ENCODE measurements around the gene TNFAIP8. TPM values are rescaled to one million over a fixed set of nuclear protein-coding genes. Genes with fewer than 3 reads are reported as not detected.

TNFAIP8 gene
- total and polyA plus RNA-seq, 2 of the 13 experiments (the other 11 are each of a cell fraction or from before 2014, with no cell fraction given): 6.4 to 11.2 TPM

- POLR2A ChIA-PET: no interaction called here
- H3K27me3 ChIP-seq (ENCODE audit: control insufficient read depth in 1 of 2, insufficient read depth in 2 of 2, low read length in 2 of 2): peaks cover 0 to 3% of the 10 kb centered on the region in 2 experiments; a peak in 2 of 5 replicates
Observed at GRCh38 chr5:119420169-119420568, 64.3 kb downstream of the TNFAIP8 start.

GRCh38 chr5:119426057-119426456 lies 70.2 kb downstream of the TNFAIP8 start:
- BruUV-seq (replicated peaks): no TSS peak
- no peak for ATAC-seq
- TF ChIP-seq NR2C2 (CRISPR knock-in tag; IDR thresholded peaks at IDR 0.05; ENCODE audit: borderline replicate concordance) (no peak), PHF21A (CRISPR knock-in tag; IDR thresholded peaks at IDR 0.05) (no peak), ZNF776 (CRISPR knock-in tag; IDR thresholded peaks at IDR 0.05) (no peak), ZNF432 (CRISPR knock-in tag; IDR thresholded peaks at IDR 0.05; ENCODE audit: borderline replicate concordance) (no peak), MIER3 (CRISPR knock-in tag; IDR thresholded peaks at IDR 0.05; ENCODE audit: borderline replicate concordance) (no peak), ZNF572 (CRISPR knock-in tag; IDR thresholded peaks at IDR 0.05) (no peak), ETV6 (CRISPR knock-in tag; conservative IDR thresholded peaks at IDR 0.05) (no peak), HDAC1 (CRISPR knock-in tag; IDR thresholded peaks at IDR 0.05) (no peak), SCMH1 (CRISPR knock-in tag; IDR thresholded peaks at IDR 0.05; ENCODE audit: borderline replicate concordance) (no peak), ZNF329 (CRISPR knock-in tag; IDR thresholded peaks at IDR 0.05; ENCODE audit: low read depth) (no peak), MTF1 (CRISPR knock-in tag; IDR thresholded peaks at IDR 0.05) (no peak), AKAP8 (CRISPR knock-in tag; IDR thresholded peaks at IDR 0.05) (no peak), HCFC1 (IDR thresholded peaks at IDR 0.05; ENCODE audit: low read depth, low read length) (no peak), FOXP1 (IDR thresholded peaks at IDR 0.05) (no peak), FOXP1 (CRISPR knock-in tag; IDR thresholded peaks at IDR 0.05) (no peak), ZNF256 (CRISPR knock-in tag; conservative IDR thresholded peaks at IDR 0.05) (no peak)

More at GRCh38 chr5:119420169-119420568, 64.3 kb downstream of the TNFAIP8 start:
- intact Hi-C loops (cut with micrococcal nuclease; ENCODE audit: unreplicated experiment): no loop called here
- in situ Hi-C loops (cut with HindIII; ENCODE audit: extremely low pct_ligation_motif_present, low pct_unique_long_range_greater_than_20kb): no loop called here
- ATAC-seq: no peak; the same call in 2 of the 3 replicates
- CTCF ChIA-PET (ENCODE audit: low intra/inter-chr PET ratio, low total read pairs): no interaction called here
- Histone ChIP-seq H3K4me2 (ENCODE audit: low read depth, low read length) (no peak overlapping the region), H3K4me3 (replicated peaks in 1 of 3; ENCODE audit: insufficient read depth in 1 of 3, low read depth in 2 of 3, low read length in 3 of 3) (no peak overlapping the region), H3K9ac (ENCODE audit: insufficient read depth, low read depth, low read length) (no peak overlapping the region), H3K4me1 (ENCODE audit: insufficient read depth, low read length) (peaks cover 7% of the 10 kb centered on the region), H4K20me1 (ENCODE audit: insufficient read depth, low read length) (no peaks in the 10 kb centered on the region), H3K36me3 (replicated peaks in 1 of 2; ENCODE audit: control insufficient read depth in 1 of 2, insufficient read depth in 2 of 2, low read length in 2 of 2) (no peaks in the 10 kb centered on the region), H2AFZ (ENCODE audit: low read length) (no peak overlapping the region), H3K27ac (ENCODE audit: extremely low read length, insufficient read depth, low read length) (no peak overlapping the region), H3K79me2 (ENCODE audit: insufficient read depth, low read length) (no peaks in the 10 kb centered on the region), H3K9me3 (ENCODE audit: low read length) (no peaks in the 10 kb centered on the region)
- no peak for TF ChIP-seq KLF16 (CRISPR knock-in tag; IDR thresholded peaks at IDR 0.05)
- no peak for TF ChIP-seq FOXM1 (CRISPR knock-in tag; IDR thresholded peaks at IDR 0.05)
- no peak for TF ChIP-seq HNRNPH1 (optimal IDR thresholded peaks at IDR 0.05; ENCODE audit: low read depth, low read length)
- no peak for TF ChIP-seq CSRNP1 (CRISPR knock-in tag; IDR thresholded peaks at IDR 0.05)
- TF ChIP-seq ZNF564 (CRISPR knock-in tag; IDR thresholded peaks at IDR 0.05): no peak
- TF ChIP-seq ZNF20 (CRISPR knock-in tag; IDR thresholded peaks at IDR 0.05): no peak
- no peak for TF ChIP-seq CBX2 (IDR thresholded peaks at IDR 0.05; ENCODE audit: low read depth, low read length)
- no peak for TF ChIP-seq CBX2 (CRISPR knock-in tag; IDR thresholded peaks at IDR 0.05; ENCODE audit: low read depth)
- no peak for TF ChIP-seq ZNF724P (CRISPR knock-in tag; IDR thresholded peaks at IDR 0.05; ENCODE audit: borderline replicate concordance)
- BruUV-seq (replicated peaks): no TSS peak
- 38% methylated on average over 1 of the region's 3 CpGs for WGBS (ENCODE audit: low lambda C conversion rate)
- no peak for DNase-seq (ENCODE audit: low spot score)
- FAIRE-seq: no peak

More at GRCh38 chr5:119426057-119426456, 70.2 kb downstream of the TNFAIP8 start:
- ChIA-PET POLR2A (no interaction called here), CTCF (ENCODE audit: low intra/inter-chr PET ratio, low total read pairs) (no interaction called here)
- Histone ChIP-seq H2AFZ (ENCODE audit: low read length) (no peak overlapping the region), H3K4me2 (ENCODE audit: low read depth, low read length) (no peak overlapping the region), H3K9me3 (ENCODE audit: low read length) (no peaks in the 10 kb centered on the region), H3K4me3 (replicated peaks in 1 of 3; ENCODE audit: insufficient read depth in 1 of 3, low read depth in 2 of 3, low read length in 3 of 3) (no peak overlapping the region), H3K79me2 (ENCODE audit: insufficient read depth, low read length) (no peaks in the 10 kb centered on the region), H3K36me3 (replicated peaks in 1 of 2; ENCODE audit: control insufficient read depth in 1 of 2, insufficient read depth in 2 of 2, low read length in 2 of 2) (no peaks in the 10 kb centered on the region), H3K27me3 (ENCODE audit: control insufficient read depth in 1 of 2, insufficient read depth in 2 of 2, low read length in 2 of 2) (peaks cover 0 to 3% of the 10 kb centered on the region in 2 experiments; a peak in 2 of 5 replicates), H3K4me1 (ENCODE audit: insufficient read depth, low read length) (no peaks in the 10 kb centered on the region), H4K20me1 (ENCODE audit: insufficient read depth, low read length) (no peaks in the 10 kb centered on the region), H3K27ac (ENCODE audit: extremely low read length, insufficient read depth, low read length) (no peak overlapping the region), H3K9ac (ENCODE audit: insufficient read depth, low read depth, low read length) (no peak overlapping the region)
- in situ Hi-C loops (cut with HindIII; ENCODE audit: extremely low pct_ligation_motif_present, low pct_unique_long_range_greater_than_20kb): no loop called here
- intact Hi-C loops (cut with micrococcal nuclease; ENCODE audit: unreplicated experiment): no loop called here
- FAIRE-seq: no peak
- no peak for DNase-seq (ENCODE audit: low spot score)
- WGBS (ENCODE audit: low lambda C conversion rate): 64% methylated on average over 3 of the region's 3 CpGs

All from HepG2 (cell line).